PC-3 (cell line): ENCODE measurements around the gene COL25A1.

ENCODE experiments used
- EZH2 ChIP-seq: fragments of 300-600 bp; sonication (generic); IDR thresholded peaks from one replicate; pipeline ENCODE4 v1.6.1; 2017; ENCODE audit warnings: antibody characterized with exemption, mild to moderate bottlenecking, low read length; ENCODE audit not compliant: unreplicated experiment
- TF ChIP-seq, protein P1 (sequence below): fragments of 300-600 bp; sonication (generic); conservative IDR thresholded peaks from 2 replicates; pipeline ENCODE4 v1.5.1; 2017; ENCODE audit warnings: antibody characterized with exemption, low read depth, mild to moderate bottlenecking, low read length

GRCh38 chr4:109011241-109012026, 291.0 kb downstream of the COL25A1 start:
- TF ChIP-seq, protein P1, sequence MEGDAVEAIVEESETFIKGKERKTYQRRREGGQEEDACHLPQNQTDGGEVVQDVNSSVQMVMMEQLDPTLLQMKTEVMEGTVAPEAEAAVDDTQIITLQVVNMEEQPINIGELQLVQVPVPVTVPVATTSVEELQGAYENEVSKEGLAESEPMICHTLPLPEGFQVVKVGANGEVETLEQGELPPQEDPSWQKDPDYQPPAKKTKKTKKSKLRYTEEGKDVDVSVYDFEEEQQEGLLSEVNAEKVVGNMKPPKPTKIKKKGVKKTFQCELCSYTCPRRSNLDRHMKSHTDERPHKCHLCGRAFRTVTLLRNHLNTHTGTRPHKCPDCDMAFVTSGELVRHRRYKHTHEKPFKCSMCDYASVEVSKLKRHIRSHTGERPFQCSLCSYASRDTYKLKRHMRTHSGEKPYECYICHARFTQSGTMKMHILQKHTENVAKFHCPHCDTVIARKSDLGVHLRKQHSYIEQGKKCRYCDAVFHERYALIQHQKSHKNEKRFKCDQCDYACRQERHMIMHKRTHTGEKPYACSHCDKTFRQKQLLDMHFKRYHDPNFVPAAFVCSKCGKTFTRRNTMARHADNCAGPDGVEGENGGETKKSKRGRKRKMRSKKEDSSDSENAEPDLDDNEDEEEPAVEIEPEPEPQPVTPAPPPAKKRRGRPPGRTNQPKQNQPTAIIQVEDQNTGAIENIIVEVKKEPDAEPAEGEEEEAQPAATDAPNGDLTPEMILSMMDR, result no peak
- TF ChIP-seq EZH2, result no peak
